Embryonic facial prominence (tissue), 1 donor: ENCODE measurements around the gene RAPSN.

ENCODE experiments used
- DNase-seq: peaks from one replicate; pipeline ENCODE4 v3.0.0-alpha.2; 2016; ENCODE audit errors: extremely low spot score

Gene RAPSN

DNA sequence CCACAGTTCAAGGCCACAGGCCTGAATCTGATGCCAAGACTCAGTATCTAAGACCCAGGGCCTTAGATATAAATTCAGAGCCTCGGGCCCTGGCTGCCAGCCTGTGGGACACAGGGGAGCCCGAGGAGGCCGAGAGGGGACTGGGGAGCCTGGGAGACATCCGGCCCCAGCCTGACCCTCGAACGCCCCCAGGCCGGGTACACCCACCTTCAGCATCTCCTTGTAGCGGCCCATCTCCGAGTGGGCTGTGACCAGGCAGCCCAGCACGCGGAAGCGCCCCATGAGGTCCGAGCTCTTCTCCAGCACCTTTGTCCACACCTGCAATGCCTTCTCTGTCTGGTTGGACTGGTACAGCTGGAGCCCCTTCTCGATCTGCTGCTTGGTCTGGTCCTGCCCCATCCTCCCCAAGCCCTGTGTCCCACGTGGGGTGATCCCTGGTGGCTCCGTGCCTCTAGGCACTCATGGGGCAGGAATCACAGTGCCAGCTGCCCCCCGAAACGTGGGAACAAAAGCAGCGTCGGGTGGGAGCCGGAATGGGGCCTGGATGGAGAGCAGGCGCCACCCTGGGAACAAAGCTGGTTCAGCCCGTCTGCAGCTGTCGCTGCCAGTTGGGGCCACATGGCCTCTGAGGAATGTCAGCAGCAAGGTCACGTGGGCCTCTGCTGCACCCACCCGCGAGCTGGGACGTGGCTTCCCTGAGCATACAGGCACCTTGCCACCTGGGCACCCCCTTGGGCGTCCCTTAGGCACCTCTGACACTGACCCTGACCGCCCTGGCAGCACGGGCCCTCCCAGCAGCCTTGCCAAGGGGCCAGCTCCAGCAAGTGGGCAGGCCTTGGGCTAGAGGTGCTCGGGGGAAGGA is at the start of gene RAPSN:
Gene RAPSN (minus strand): TSS at position 571 of the 862 bp plus-strand sequence. CDS start 172 bp downstream, at position 399.
- no peak for DNase-seq

- DNase-seq, result no peak
Observed at GRCh38 chr11:47498149-47498548, 49.2 kb upstream of the RAPSN start.

- DNase-seq, result no peak
Observed at GRCh38 chr11:47496808-47497207, 47.9 kb upstream of the RAPSN start.

- no peak for DNase-seq
Observed at GRCh38 chr11:47495856-47496217, 46.9 kb upstream of the RAPSN start.

GRCh38 chr11:47495011-47495855 is 46.3 kb upstream of the RAPSN start:
- DNase-seq, result no peak

GRCh38 chr11:47489395-47489755 is 40.4 kb upstream of the RAPSN start:
- DNase-seq, result no peak

GRCh38 chr11:47488674-47489394 is 39.9 kb upstream of the RAPSN start:
- DNase-seq, result no peak

GRCh38 chr11:47488111-47488510 is 39.2 kb upstream of the RAPSN start:
- no peak for DNase-seq

DNA sequence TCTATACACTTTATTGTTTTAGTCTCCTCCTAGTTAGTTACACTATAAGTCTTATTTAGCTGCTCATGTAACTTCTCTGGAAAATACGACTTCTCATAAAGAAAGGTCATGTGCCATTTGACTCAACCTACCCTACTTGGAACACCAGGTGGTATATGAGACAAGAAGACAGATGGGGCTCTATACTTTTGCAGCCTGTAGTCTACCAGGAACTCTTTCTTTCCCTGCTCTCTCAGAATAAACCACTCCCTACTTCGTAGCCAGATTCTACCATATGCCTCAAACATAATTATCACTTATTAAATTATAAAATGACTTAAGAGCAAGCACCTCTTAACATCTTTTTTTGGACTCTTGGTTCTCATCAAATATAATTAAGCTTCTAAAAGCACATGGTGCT is 38.5 kb upstream of the RAPSN start:
- DNase-seq, result no peak

DNA sequence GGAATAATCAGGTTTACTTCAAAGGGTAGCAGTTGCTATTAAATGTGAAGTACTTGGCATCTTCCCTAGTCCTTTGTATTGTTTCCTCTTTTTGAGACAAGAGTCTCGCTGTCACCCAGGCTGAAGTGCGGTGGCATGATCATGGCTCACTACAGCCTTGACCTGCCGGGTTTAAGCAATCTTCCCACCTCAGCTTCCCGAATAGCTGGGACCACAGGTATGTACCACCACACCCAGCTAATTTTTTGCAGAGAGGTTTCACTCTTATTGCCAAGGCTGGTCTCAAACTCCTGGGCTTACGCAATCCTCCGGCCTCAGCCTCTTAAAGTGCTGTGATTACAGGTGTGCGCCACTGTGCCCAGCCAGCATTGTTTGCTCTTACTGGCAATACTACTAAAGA is 36.2 kb upstream of the RAPSN start:
- DNase-seq, result no peak

GRCh38 chr11:47483457-47483856 is 34.5 kb upstream of the RAPSN start:
- DNase-seq, result no peak

DNA sequence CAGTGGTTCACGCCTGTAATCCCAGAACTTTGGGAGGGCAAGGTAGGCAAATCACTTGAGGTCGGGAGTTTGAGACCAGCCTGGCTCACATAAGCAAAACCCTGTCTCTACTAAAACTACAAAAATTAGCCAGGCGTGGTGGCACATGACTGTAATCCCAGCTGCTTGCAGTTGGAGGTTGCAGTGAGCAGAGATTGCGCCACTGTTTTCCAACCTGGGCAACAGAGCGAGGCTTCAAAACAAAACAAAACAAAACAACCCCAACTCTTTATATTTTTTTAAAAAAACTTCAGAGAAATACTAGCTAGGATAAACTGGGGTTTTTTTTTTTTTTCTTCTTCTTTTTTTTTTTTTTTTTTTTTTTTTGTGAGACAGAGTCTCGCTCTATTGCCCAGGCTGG is 31.8 kb upstream of the RAPSN start:
- no peak for DNase-seq

GRCh38 chr11:47478651-47479329 is 29.9 kb upstream of the RAPSN start:
- DNase-seq, result no peak

- no peak for DNase-seq
Observed at GRCh38 chr11:47477753-47478152, 28.8 kb upstream of the RAPSN start.

GRCh38 chr11:47477323-47477722 is 28.4 kb upstream of the RAPSN start:
- DNase-seq, result no peak

GRCh38 chr11:47470671-47471070 is 21.7 kb upstream of the RAPSN start:
- DNase-seq, result no peak

DNA sequence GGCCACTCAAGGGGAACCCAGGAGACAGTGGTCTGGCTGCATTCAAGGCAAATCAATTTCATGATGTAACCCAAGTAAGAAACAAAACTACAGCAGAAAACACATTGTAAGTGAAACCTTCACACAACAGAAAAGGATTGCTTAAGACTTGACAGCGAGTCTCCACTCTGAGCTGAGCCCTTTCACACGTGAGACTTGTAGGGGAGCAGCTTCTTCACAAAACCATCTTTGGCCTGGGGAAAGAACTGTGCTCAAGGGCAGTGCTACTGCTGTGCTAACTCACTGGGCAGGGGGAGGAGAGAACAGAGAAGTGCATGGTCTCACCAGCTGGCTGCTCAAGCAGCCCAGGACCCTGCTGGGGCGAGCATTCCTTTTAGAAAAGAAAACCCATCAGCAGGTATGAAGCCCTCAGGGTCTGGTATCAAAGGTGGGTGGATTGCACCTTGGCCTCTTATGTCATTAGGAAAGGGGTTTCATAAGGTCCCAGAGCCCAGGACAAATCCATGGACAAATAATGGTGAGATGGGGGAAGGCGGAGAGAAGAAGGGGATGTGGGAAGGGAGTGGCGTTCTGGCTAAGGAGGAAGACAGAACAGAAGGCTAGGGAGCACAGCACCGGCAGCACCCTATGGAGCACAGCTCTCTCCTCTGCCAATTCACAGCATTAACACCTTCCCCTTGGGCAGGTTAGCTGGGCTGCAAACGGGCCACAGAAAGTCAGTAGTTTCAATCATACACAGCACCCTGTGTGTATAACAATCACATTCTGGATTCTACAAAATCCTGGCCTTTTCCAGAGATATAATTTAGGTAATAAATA is 20.6 kb upstream of the RAPSN start:
- no peak for DNase-seq

GRCh38 chr11:47468598-47469214 is 19.8 kb upstream of the RAPSN start:
- DNase-seq, result no peak

- no peak for DNase-seq
Observed at GRCh38 chr11:47467357-47467756, 18.4 kb upstream of the RAPSN start.

GRCh38 chr11:47466701-47467250 is 17.8 kb upstream of the RAPSN start:
- no peak for DNase-seq
